ENCODE data around the gene EPHX1.

- TF ChIP-seq RAD51 (IDR thresholded peaks at IDR 0.05) (no peak), POLR2A (IDR thresholded peaks at IDR 0.05; ENCODE audit: low read depth, low read length) (no peak), CTCF (IDR thresholded peaks at IDR 0.05 in 2 of 3, conservative IDR thresholded peaks at IDR 0.05 in 1 of 3; ENCODE audit: control insufficient read depth in 2 of 3, extremely low read depth in 1 of 3, insufficient read depth in 1 of 3, low read depth in 3 of 3, low read length in 3 of 3) (no peak), RCOR1 (conservative IDR thresholded peaks at IDR 0.05; ENCODE audit: low read depth, low read length) (no peak)
- TF ChIP-seq, protein P1, sequence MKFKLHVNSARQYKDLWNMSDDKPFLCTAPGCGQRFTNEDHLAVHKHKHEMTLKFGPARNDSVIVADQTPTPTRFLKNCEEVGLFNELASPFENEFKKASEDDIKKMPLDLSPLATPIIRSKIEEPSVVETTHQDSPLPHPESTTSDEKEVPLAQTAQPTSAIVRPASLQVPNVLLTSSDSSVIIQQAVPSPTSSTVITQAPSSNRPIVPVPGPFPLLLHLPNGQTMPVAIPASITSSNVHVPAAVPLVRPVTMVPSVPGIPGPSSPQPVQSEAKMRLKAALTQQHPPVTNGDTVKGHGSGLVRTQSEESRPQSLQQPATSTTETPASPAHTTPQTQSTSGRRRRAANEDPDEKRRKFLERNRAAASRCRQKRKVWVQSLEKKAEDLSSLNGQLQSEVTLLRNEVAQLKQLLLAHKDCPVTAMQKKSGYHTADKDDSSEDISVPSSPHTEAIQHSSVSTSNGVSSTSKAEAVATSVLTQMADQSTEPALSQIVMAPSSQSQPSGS (IDR thresholded peaks at IDR 0.05; ENCODE audit: low read length) = no peak
These were observed 56.3 kb downstream of the EPHX1 start for GRCh38 chr1:225866061-225866837.
